ENCODE data around the gene FIG4. TPM values are rescaled to one million over a fixed set of nuclear protein-coding genes. Genes with fewer than 3 reads are reported as not detected.

Gene FIG4
- total RNA-seq, 1 experiment from 2014 or later: 21.3 TPM

- Mint-ChIP-seq H3K4me3 (no peak overlapping the region), H3K36me3 (peaks cover 18% of the 10 kb centered on the region), H3K4me1 (peaks cover 17% of the 10 kb centered on the region), H3K27me3 (ENCODE audit: low read depth) (no peaks in the 10 kb centered on the region), H3K27ac (no peak overlapping the region), H3K9me3 (peaks cover 9% of the 10 kb centered on the region)
- no peak for TF ChIP-seq ATF6 (CRISPR knock-in tag; IDR thresholded peaks at IDR 0.05)
- TF ChIP-seq, protein P1, sequence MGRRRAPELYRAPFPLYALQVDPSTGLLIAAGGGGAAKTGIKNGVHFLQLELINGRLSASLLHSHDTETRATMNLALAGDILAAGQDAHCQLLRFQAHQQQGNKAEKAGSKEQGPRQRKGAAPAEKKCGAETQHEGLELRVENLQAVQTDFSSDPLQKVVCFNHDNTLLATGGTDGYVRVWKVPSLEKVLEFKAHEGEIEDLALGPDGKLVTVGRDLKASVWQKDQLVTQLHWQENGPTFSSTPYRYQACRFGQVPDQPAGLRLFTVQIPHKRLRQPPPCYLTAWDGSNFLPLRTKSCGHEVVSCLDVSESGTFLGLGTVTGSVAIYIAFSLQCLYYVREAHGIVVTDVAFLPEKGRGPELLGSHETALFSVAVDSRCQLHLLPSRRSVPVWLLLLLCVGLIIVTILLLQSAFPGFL (CRISPR knock-in tag; IDR thresholded peaks at IDR 0.05; ENCODE audit: borderline replicate concordance): no peak
- TF ChIP-seq HMGA2 (CRISPR knock-in tag; IDR thresholded peaks at IDR 0.05): no peak
- TF ChIP-seq JAZF1 (CRISPR knock-in tag; IDR thresholded peaks at IDR 0.05): no peak
- TF ChIP-seq TEAD1 (CRISPR knock-in tag; IDR thresholded peaks at IDR 0.05): no peak
- no peak for TF ChIP-seq MYBL2 (CRISPR knock-in tag; IDR thresholded peaks at IDR 0.05)
- TF ChIP-seq FOXP1 (CRISPR knock-in tag; IDR thresholded peaks at IDR 0.05; ENCODE audit: borderline replicate concordance): no peak
- no peak for TF ChIP-seq NR1H2 (CRISPR knock-in tag; IDR thresholded peaks at IDR 0.05)
- no peak for ATAC-seq
- ChIA-PET POLR2A (no interaction called here), CTCF (interaction anchor here (1.1 to 1.3 kb wide), 2 partner anchors 97 to 346 kb away, joined by 3 to 4 read pairs; no protein-coding TSS in a partner anchor)
- no peak for DNase-seq (ENCODE audit: low spot score)
Observed at GRCh38 chr6:109693111-109693510, 2.0 kb downstream of the FIG4 start.

DNA sequence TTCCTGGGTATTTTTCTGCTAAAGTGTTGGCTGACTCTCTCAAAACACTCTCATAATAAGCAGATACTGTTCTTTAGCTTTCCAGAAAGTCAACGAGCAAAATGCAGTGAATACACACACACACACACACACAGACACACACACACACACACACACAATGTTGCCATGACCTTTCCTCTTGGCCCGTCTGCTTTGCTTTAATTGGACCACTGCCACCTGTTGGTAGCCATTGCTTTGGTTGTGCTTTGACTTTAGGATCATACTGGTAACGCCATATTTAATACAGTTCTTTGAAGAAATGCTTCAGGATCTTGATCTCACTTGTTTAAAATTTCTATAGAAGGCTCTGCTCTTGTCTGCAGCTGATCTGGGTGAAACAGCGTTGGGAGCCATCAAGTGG lies 4.4 kb downstream of the FIG4 start:
- Mint-ChIP-seq H3K36me3 (peaks cover 18% of the 10 kb centered on the region), H3K4me1 (peaks cover 8% of the 10 kb centered on the region), H3K9me3 (peaks cover 9% of the 10 kb centered on the region)

More for the DNA sequence above, 4.4 kb downstream of the FIG4 start:
- ChIA-PET CTCF (no interaction called here), POLR2A (no interaction called here)
- no peak overlapping the region for H3K27ac Mint-ChIP-seq
- DNase-seq (ENCODE audit: low spot score) (no peak), ATAC-seq (no peak)
- no peak overlapping the region for H3K4me3 Mint-ChIP-seq
- no peaks in the 10 kb centered on the region for H3K27me3 Mint-ChIP-seq (ENCODE audit: low read depth)
- no peak for TF ChIP-seq FOXP4 (CRISPR knock-in tag; IDR thresholded peaks at IDR 0.05)
- no peak for TF ChIP-seq ZNF396 (CRISPR knock-in tag; IDR thresholded peaks at IDR 0.05; ENCODE audit: borderline replicate concordance)
- no peak for TF ChIP-seq ETV6 (CRISPR knock-in tag; IDR thresholded peaks at IDR 0.05)
- TF ChIP-seq E2F1 (CRISPR knock-in tag; IDR thresholded peaks at IDR 0.05): no peak
- TF ChIP-seq TEAD4 (CRISPR knock-in tag; IDR thresholded peaks at IDR 0.05): no peak
- no peak for TF ChIP-seq ZNF219 (CRISPR knock-in tag; IDR thresholded peaks at IDR 0.05; ENCODE audit: borderline replicate concordance)
- no peak for TF ChIP-seq ZNF232 (CRISPR knock-in tag; IDR thresholded peaks at IDR 0.05)
- TF ChIP-seq GTF2I (CRISPR knock-in tag; conservative IDR thresholded peaks at IDR 0.05): no peak
- no peak for TF ChIP-seq CREB1 (CRISPR knock-in tag; IDR thresholded peaks at IDR 0.05)
- TF ChIP-seq, protein P2, sequence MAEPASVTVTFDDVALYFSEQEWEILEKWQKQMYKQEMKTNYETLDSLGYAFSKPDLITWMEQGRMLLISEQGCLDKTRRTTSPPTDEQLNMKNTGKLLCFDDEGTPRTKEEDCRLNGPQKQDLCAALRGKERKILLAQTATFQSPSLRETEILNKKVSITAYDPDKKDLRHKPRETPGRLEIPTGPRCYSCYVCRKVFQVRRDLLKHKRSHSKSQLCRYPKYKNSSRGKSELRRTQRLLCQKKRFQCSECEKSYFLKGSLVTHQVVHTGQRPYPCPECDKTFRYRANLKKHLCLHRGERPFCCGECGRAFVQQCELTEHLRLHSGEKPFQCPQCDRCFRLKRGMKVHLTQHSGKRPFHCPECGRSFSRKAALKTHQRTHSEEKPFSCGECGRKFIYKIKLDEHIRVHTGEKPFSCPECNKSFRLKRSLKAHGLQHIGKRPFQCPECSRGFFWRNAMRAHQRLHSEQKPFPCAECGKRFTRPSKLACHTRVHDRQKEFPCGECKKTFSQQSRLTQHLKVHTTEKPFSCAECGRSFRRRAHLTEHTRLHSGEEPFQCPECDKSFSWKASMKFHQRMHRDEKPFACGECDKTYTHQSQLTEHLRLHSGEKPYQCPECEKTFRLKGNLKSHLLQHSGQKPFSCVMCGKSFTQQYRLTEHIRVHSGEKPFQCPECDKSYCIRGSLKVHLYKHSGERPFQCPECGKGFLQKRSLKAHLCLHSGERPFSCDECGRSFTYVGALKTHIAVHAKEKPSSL (CRISPR knock-in tag; conservative IDR thresholded peaks at IDR 0.05): no peak
- TF ChIP-seq KAT7 (CRISPR knock-in tag; IDR thresholded peaks at IDR 0.05; ENCODE audit: borderline replicate concordance): no peak
- no peak for TF ChIP-seq CDX4 (CRISPR knock-in tag; IDR thresholded peaks at IDR 0.05; ENCODE audit: borderline replicate concordance)
- TF ChIP-seq, protein P3, sequence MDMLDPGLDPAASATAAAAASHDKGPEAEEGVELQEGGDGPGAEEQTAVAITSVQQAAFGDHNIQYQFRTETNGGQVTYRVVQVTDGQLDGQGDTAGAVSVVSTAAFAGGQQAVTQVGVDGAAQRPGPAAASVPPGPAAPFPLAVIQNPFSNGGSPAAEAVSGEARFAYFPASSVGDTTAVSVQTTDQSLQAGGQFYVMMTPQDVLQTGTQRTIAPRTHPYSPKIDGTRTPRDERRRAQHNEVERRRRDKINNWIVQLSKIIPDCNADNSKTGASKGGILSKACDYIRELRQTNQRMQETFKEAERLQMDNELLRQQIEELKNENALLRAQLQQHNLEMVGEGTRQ (CRISPR knock-in tag; IDR thresholded peaks at IDR 0.05): no peak
- TF ChIP-seq, protein P4, sequence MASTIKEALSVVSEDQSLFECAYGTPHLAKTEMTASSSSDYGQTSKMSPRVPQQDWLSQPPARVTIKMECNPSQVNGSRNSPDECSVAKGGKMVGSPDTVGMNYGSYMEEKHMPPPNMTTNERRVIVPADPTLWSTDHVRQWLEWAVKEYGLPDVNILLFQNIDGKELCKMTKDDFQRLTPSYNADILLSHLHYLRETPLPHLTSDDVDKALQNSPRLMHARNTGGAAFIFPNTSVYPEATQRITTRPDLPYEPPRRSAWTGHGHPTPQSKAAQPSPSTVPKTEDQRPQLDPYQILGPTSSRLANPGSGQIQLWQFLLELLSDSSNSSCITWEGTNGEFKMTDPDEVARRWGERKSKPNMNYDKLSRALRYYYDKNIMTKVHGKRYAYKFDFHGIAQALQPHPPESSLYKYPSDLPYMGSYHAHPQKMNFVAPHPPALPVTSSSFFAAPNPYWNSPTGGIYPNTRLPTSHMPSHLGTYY (CRISPR knock-in tag; IDR thresholded peaks at IDR 0.05): no peak
- TF ChIP-seq ZNF416 (CRISPR knock-in tag; IDR thresholded peaks at IDR 0.05): no peak
- TF ChIP-seq, protein P5, sequence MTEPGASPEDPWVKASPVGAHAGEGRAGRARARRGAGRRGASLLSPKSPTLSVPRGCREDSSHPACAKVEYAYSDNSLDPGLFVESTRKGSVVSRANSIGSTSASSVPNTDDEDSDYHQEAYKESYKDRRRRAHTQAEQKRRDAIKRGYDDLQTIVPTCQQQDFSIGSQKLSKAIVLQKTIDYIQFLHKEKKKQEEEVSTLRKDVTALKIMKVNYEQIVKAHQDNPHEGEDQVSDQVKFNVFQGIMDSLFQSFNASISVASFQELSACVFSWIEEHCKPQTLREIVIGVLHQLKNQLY (CRISPR knock-in tag; IDR thresholded peaks at IDR 0.05): no peak

All from WTC11 (cell line).